HG03558 (cell line): ENCODE measurements around the gene U2SURP.
"Not testable (repeated sequence)": the region's sequence is repeated elsewhere in the genome, so short reads cannot be mapped to it uniquely, and the experiment has no call there.

Experiments used
- ATAC-seq: cut with Tn5 transposase; IDR thresholded peaks from one replicate; pipeline ENCODE4 v1.9.1; 2021; ENCODE audit warnings: moderate number of reproducible peaks; ENCODE audit not compliant: unreplicated experiment; ENCODE audit errors: extremely low read depth

U2SURP gene

GRCh38 chr3:143065364-143065763 lies 64.0 kb downstream of the U2SURP start:
- no peak for ATAC-seq

- no peak for ATAC-seq
Observed at GRCh38 chr3:143066033-143066432, 64.7 kb downstream of the U2SURP start.

GRCh38 chr3:143067201-143067600 lies 65.8 kb downstream of the U2SURP start:
- no peak for ATAC-seq

GRCh38 chr3:143068059-143068458 lies 66.7 kb downstream of the U2SURP start:
- no peak for ATAC-seq

DNA sequence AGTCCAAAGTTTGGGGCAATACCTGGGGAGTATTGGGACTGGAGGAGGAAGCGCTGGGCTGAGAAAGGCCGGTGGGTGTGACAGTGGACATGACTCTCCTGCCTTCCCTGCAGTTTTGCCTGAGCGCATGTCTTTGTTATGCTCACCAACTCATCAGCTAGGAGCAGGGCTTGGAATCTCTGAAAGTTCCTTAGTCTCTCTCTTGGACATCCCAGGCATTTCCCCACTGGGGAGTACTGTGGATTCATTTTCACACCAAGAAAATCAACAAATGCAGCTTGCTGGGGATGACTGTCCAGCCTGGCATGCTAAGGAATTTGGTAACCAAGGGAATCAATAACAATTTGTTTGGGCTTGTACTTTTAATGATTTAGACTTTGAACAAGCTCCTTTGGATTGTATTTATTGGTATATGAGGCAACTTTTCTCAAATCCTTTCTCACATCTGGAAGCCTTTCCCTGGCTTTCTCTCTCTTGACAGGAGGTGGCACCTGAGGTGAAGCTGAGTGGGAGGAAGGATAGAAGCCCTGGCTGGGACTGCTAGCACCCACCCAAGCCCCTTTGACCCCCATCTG lies 69.7 kb downstream of the U2SURP start:
- no peak for ATAC-seq

- no peak for ATAC-seq
Observed at GRCh38 chr3:143071776-143072175, 70.4 kb downstream of the U2SURP start.

GRCh38 chr3:143072298-143073020 lies 71.1 kb downstream of the U2SURP start:
- not testable (repeated sequence) for ATAC-seq

GRCh38 chr3:143073541-143073940 lies 72.2 kb downstream of the U2SURP start:
- ATAC-seq: not testable (repeated sequence)

GRCh38 chr3:143073983-143074382 lies 72.6 kb downstream of the U2SURP start:
- ATAC-seq: not testable (repeated sequence)

DNA sequence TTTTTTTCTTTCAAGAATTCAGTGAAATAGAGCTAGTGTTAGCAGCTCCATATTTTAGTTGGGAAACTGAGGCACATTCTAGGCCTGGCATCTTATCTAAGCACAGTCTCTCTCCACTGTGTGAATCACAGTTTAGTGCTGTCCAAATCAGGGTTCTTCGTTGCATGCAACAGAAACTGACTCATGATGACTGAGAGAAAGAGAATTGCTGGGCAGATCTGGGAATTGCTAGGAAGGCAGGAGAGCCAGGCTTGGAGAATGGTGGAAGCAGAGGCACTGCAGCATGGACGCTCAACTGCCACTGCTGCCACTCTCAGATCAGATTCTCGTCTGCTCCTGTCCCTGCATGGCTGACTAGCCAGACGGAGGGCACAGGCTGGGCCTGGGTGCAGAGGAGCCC lies 77.5 kb downstream of the U2SURP start:
- no peak for ATAC-seq

GRCh38 chr3:143080196-143080595 lies 78.8 kb downstream of the U2SURP start:
- ATAC-seq: no peak

DNA sequence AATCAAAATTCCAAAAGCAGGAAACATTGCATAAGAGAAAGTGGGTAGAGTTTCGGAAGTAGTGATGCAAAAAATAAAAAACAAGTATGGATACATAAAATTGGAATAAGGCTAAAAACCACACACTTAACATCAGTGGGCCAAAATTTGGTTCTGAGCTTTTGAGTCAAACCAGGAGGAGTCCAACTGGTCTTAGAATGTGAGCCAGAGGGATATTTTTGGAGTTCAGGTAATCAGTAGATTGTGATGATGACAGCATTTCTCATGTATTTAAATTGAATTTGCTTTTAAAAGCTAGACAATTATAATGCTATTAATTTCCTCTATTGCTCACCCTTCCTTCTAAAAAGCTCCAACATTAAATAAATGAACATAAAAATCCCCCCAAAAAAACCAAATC lies 80.0 kb downstream of the U2SURP start:
- no peak for ATAC-seq

DNA sequence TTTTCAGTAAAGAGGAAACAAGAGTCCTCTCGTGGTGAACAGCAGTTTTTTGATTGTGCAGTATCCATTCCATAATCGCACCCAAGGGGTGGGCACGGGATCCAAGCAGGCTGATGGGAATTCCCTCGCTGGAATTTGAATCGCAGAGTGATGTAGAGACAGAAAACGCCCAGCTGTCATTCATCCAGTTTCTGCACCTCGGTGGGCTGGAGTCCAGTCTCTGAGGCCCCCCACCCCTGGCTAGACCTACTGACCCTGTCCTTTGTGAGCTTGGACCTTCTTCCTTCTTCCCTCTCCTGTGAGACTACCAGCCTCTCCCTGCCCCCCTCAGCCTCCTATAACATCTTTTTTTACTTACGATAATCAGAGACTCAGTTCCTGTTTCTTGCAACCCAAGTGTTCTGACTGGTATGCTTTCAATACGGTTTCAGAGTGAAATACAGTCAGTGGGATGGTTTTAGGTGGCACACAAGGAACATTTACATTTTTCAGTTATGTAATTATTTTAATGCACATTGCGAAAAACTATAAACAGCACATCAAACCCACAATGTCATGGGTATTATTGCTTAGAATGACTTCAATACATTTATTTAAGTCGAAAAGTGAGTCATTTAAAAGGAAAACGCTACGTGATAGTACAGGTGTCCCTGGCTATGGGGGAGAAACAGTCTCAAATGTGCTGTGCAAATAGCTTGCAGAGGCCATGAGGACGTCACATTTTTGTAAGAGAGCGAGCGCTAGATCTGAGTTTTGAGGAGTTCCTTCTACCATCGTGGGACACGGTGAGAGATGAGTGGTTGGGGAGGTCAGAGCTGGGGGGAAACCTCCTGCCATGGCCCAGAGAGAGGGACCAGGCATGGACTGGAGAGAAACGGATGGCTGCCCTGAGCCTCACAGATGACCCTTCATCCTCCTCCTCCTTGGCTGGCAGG lies 80.7 kb downstream of the U2SURP start:
- ATAC-seq: peak; percentile 68

GRCh38 chr3:143083781-143084180 lies 82.4 kb downstream of the U2SURP start:
- no peak for ATAC-seq

GRCh38 chr3:143084856-143085731 lies 83.7 kb downstream of the U2SURP start:
- ATAC-seq: peak; percentile 45

DNA sequence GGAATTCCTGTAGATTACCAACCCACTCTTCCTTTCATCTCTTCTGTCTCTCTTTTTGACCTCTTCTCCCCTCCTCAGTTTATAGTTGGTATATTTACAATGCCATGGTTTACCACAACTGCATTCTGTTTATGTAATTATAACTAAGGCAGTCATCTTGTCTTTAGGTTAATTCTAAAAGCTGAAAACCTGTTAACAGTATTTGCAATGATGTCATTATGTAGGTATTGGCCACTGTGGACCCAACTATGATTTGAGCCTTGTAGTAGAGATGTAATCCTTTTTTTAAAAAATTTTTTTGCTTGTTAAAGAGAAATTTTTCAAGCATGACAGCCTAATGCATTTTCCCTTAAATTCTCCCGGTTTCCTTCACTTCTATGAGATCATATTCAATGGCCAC lies 87.5 kb downstream of the U2SURP start:
- ATAC-seq: no peak

DNA sequence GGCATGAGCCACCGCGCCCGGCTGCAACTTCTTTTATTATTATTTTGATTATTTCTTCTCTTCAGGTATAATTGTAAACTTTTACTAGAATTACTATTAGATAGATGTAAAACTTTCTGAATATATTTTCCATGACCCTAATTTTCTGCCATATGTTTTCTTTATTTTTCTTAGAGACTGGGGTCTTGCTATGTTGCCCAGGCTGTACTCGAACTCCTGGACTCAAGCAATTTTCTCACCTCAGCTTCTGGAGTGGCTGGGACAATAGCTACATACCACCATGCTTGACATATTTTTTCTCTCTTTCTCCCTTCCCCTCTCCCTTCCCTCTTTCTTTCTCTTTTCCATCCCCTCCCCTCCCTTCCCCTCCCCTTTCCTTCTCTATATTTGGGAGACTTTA lies 88.6 kb downstream of the U2SURP start:
- no peak for ATAC-seq

GRCh38 chr3:143090486-143090885 lies 89.1 kb downstream of the U2SURP start:
- no peak for ATAC-seq

GRCh38 chr3:143090976-143091837 lies 89.8 kb downstream of the U2SURP start:
- no peak for ATAC-seq
